Activated naive CD8-positive, alpha-beta T cell treated with anti-CD3 and anti-CD28 coated beads, Interleukin-2, amount 50 U/mL, for 24 hours (primary cell): ENCODE measurements around the gene ANK3.

ENCODE experiments used
- ATAC-seq: fragments of 150-1000 bp; cut with Tn5 transposase; one replicate; pipeline ENCODE4 v1.10.0; 2021
- DNase-seq: peaks from one replicate; pipeline ENCODE4 v3.0.0; 2021
- H3K27ac Mint-ChIP-seq: one replicate; pipeline ENCODE4 v1.8.0; 2021; ENCODE audit warnings: mild to moderate bottlenecking, mixed read lengths
- H3K27me3 Mint-ChIP-seq: one replicate; pipeline ENCODE4 v1.8.0; 2021; ENCODE audit warnings: mixed read lengths
- H3K36me3 Mint-ChIP-seq: one replicate; pipeline ENCODE4 v1.8.0; 2021; ENCODE audit warnings: low read depth, mixed read lengths
- H3K4me1 Mint-ChIP-seq: one replicate; pipeline ENCODE4 v1.8.0; 2021; ENCODE audit warnings: mixed read lengths
- H3K4me3 Mint-ChIP-seq: one replicate; pipeline ENCODE4 v1.8.0; 2021; ENCODE audit warnings: mild to moderate bottlenecking, moderate library complexity, mixed read lengths
- H3K9me3 Mint-ChIP-seq: one replicate; pipeline ENCODE4 v1.8.0; 2021; ENCODE audit warnings: mixed read lengths

The ANK3 gene

DNA sequence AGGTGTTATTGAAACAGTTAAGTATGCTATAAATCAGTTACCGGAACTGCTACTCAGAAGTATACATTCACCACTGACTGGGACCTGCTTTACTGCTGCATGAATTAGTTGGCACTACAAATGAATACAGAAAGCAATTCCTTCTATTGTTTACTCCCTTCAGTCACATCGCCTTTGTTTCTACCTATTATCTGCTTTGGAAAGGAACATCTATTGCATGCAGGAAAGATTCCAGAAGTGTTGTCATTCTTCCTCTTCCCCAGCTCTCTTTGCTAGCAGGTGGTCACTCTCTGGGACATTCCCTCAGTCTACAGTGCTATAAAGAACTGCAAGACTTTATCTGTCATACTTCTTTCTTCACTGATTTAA is 131.3 kb downstream of the ANK3 start:
- Mint-ChIP-seq H3K27me3 (no peaks in the 10 kb centered on the region), H3K4me1 (peaks cover 1% of the 10 kb centered on the region), H3K27ac (no peak overlapping the region), H3K4me3 (no peak overlapping the region), H3K9me3 (no peaks in the 10 kb centered on the region), H3K36me3 (no peaks in the 10 kb centered on the region)
- DNase-seq (no peak), ATAC-seq (no peak)

DNA sequence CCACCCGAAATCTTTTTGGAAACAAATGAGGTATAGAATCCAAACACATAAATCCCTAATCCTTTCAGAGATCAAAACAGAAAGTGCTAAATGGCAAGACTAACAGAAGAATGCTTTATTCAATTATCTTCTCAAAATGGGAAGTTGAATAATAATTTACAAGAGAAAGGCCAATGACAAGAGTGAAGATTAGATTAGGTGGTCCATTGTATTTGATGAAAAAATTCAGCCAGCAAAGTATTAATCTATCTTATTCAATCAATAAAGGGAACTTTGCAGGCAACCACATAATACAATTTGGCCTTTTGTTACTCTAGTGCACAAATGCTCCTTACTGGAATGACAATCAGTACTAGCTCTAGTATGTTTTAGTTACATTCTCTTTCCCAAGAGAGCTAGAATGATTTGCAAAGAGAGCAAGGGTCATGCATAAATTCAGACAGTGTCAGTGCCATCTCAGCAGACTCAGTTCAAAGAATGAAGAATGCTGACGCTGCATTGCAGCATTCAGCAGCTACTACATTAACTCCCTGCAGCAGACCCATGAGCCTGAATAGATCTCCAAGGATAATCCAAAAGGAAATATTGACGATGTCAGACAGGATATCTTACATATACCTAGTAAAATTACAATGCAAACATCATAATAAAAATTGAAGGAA is 131.8 kb downstream of the ANK3 start:
- no peaks in the 10 kb centered on the region for H3K9me3 Mint-ChIP-seq
- DNase-seq (no peak), ATAC-seq (no peak)

DNA sequence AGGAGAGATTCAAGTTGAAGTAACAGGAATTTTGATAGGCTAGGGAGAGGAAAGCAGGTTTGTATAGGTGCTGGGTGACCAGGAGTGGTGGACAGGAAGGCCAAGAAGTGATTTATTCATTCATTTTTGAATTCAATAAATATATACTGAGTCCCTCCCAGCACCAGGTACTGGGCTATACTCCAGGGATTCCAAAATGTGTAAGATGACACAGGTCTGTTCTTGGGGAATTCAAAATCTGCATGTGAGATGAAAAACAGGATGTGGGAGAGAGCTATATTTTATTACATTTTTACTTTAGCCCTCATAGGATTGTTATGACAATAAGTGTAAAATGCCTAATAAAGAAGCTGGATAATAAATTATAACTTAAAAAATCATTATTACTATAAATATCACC is 134.9 kb downstream of the ANK3 start:
- Mint-ChIP-seq H3K9me3 (no peaks in the 10 kb centered on the region), H3K27ac (no peak overlapping the region), H3K27me3 (no peaks in the 10 kb centered on the region), H3K4me1 (no peaks in the 10 kb centered on the region), H3K36me3 (no peaks in the 10 kb centered on the region), H3K4me3 (no peak overlapping the region)
- no peak for DNase-seq
- ATAC-seq, result no peak

More for the DNA sequence above, 131.8 kb downstream of the ANK3 start:
- Mint-ChIP-seq H3K36me3 (no peaks in the 10 kb centered on the region), H3K27ac (no peak overlapping the region), H3K4me3 (no peak overlapping the region), H3K27me3 (no peaks in the 10 kb centered on the region), H3K4me1 (peaks cover 1% of the 10 kb centered on the region)

DNA sequence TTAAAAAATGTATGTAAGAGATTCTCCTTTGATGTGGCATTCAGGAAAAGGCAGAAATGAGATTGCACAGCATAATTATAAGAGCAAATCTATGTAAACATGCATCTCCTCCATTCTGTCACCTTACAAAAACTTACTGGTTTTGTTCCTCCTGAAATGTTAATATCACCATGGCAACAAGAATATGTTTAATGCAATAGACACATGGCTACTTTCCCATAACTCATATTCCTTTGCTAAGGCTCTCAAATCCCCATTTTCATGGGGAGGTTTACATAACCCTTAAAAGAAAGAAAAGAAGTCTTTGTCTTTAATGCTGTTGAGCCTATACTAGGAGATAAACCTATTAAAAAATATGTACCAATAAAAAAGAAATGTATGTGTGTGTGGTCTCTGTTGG is 136.2 kb downstream of the ANK3 start:
- no peaks in the 10 kb centered on the region for H3K9me3 Mint-ChIP-seq
- no peaks in the 10 kb centered on the region for H3K27me3 Mint-ChIP-seq
- H3K4me3 Mint-ChIP-seq, result no peak overlapping the region
- H3K27ac Mint-ChIP-seq, result no peak overlapping the region
- no peak for ATAC-seq
- no peaks in the 10 kb centered on the region for H3K4me1 Mint-ChIP-seq
- DNase-seq, result no peak
- H3K36me3 Mint-ChIP-seq, result no peaks in the 10 kb centered on the region

DNA sequence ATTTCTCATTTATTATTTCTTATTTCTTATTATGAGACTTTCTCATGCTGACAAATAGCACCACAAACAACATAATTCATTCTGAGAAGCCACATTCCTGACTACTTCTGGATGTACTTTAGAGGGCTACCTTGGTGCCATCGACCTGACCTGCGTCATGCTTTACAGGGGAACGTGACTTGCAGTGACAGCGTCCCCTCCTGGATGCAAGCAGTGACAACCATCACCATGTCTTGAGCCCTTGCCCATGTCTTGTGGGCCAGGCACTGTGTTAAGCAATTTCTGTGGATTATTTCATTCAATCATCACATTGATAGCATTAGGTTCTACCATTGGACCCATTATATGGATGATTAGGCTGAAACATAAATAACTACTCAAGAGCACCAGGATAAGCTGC is 137.0 kb downstream of the ANK3 start:
- Mint-ChIP-seq H3K36me3 (no peaks in the 10 kb centered on the region), H3K9me3 (no peaks in the 10 kb centered on the region), H3K4me1 (no peaks in the 10 kb centered on the region), H3K4me3 (no peak overlapping the region), H3K27me3 (no peaks in the 10 kb centered on the region), H3K27ac (no peak overlapping the region)
- ATAC-seq (no peak), DNase-seq (no peak)

DNA sequence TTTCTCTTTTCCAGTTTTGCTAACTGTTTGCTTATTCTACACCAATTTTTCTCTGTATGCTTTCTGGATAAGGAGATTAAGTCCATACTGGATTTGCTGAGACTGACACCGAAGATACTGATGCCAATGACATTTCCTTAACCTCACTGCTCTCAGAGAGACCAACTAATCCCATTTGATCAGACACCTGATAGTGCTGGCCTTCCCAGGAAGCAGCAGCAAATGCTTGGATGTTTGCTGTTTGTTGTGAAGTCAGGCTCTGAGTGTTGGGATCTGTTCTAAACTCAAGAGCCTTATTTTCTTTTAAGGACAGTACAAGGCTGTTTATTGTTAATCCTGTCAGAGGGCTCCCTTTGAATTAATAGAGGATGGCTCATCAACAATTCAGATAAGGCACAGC is 143.3 kb downstream of the ANK3 start:
- no peaks in the 10 kb centered on the region for H3K36me3 Mint-ChIP-seq
- no peaks in the 10 kb centered on the region for H3K4me1 Mint-ChIP-seq
- ATAC-seq (no peak), DNase-seq (no peak)
- no peak overlapping the region for H3K4me3 Mint-ChIP-seq
- H3K27ac Mint-ChIP-seq, result no peak overlapping the region
- H3K27me3 Mint-ChIP-seq, result no peaks in the 10 kb centered on the region
- H3K9me3 Mint-ChIP-seq, result no peaks in the 10 kb centered on the region

DNA sequence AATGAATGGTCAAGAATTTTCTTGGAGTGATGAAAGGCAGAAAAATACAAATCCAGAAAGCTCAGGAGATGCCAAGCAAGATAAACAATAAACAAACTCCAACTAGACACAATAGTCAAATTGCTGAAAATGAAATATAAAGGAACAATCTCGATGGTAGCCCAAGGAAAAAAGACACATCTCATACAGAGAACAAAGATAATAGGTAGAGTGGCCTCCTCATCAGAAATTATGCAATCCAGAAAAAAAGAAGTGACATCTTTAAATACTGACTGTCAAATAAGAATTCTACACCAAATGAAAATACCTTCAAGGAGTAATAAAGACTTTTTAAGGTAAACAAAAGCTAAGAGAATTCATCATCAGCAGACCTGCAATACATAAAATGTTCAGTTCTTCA is 150.4 kb downstream of the ANK3 start:
- ATAC-seq (no peak), DNase-seq (no peak)
- Mint-ChIP-seq H3K4me3 (no peak overlapping the region), H3K27ac (no peak overlapping the region), H3K4me1 (peaks cover 24% of the 10 kb centered on the region), H3K27me3 (no peaks in the 10 kb centered on the region), H3K9me3 (no peaks in the 10 kb centered on the region), H3K36me3 (no peaks in the 10 kb centered on the region)

DNA sequence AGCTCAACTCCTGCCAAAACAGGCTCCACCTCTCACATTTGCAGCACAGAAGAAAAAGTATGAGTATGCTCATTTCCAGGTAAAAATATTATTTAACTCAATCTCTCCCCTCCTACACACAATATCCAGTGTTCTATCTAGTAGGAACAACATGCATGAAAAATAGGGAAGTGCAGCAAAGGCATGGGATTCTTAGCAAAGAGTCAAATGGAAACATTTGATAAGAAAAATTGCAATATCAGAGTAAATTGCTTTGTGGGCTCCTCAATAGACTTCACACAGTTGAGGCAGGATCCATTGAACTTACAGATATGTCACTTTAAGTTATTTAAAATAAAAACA is 150.9 kb downstream of the ANK3 start:
- Mint-ChIP-seq H3K4me3 (no peak overlapping the region), H3K36me3 (no peaks in the 10 kb centered on the region), H3K4me1 (peaks cover 26% of the 10 kb centered on the region), H3K9me3 (no peaks in the 10 kb centered on the region), H3K27ac (no peak overlapping the region), H3K27me3 (no peaks in the 10 kb centered on the region)
- ATAC-seq, result no peak
- DNase-seq, result no peak

DNA sequence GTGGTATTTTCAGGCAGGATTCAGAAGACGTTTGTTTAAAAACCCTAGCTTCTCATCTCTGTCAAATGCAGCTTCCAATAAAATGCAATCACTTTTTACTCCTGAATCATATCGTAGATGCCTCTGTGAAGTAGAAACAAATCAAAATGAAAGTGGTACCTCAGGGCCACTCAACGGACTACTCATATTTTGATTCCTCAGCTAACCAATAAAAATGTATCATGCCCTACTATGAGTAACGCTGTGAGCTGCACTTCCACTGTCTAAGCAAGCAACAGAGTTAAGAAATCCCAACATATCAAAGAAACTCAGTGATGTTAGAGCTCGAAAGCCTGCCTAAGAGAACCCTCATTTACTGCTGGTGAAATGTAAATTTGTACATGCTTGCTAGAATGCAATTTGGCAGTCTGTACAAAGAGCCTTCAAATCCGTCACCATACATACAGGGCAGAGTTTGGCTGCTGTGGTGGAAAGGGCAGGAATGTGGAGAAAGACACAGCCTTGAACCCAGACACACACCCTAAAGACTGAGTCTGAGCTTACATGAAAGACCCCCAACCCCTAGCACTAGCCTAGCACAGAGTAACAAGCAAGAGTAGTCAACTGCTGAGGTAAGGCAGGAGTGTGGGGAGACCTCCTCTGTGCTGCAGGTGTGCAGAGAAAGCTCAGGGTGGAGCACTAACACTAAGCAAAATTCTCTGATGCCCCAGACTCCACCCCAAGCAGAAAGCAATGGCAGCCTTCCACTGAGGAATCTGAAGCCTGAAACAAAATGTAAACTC is 151.5 kb downstream of the ANK3 start:
- peaks cover 26% of the 10 kb centered on the region for H3K4me1 Mint-ChIP-seq
- H3K27me3 Mint-ChIP-seq, result no peaks in the 10 kb centered on the region
- DNase-seq (no peak), ATAC-seq (peak; percentile 91)
- no peak overlapping the region for H3K27ac Mint-ChIP-seq
- no peaks in the 10 kb centered on the region for H3K9me3 Mint-ChIP-seq
- H3K36me3 Mint-ChIP-seq, result no peaks in the 10 kb centered on the region
- H3K4me3 Mint-ChIP-seq, result peak overlapping the region; percentile 44

DNA sequence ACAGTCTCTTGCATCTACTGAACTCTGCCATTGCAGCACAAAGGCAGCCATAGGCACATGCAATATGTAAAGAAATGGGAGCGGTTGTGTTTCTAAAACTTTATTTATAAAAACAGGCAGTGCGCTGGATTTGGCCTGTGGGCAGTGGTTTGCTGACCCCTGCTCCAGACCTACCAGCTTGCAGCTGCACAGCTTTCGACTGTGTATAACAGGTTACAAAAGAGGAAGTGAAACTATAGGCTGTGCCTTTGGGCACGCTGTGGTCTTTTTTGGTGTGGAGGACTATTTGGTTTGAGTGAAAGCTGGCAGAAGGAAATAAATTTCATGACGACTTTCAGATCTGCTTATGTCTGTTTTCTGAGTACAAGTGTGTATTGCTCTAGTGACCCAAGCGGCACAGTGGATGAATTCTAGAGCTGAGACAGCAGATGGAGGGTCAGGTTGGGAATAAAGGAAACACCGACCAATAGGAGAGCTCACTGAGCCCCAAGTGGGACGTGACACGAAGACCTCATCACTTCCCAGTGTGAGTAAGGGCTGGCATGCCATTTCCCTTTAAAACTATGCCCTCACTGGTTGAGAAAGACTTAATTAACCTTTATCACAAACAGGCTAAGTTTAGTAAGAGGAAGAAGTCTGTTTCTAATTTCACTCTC is 152.7 kb downstream of the ANK3 start:
- DNase-seq (peak; percentile 25), ATAC-seq (peak; percentile 60)
- Mint-ChIP-seq H3K4me3 (peak overlapping the region; percentile 59), H3K9me3 (no peaks in the 10 kb centered on the region), H3K4me1 (peaks cover 26% of the 10 kb centered on the region), H3K36me3 (no peaks in the 10 kb centered on the region), H3K27me3 (no peaks in the 10 kb centered on the region), H3K27ac (peak overlapping the region; percentile 63)

DNA sequence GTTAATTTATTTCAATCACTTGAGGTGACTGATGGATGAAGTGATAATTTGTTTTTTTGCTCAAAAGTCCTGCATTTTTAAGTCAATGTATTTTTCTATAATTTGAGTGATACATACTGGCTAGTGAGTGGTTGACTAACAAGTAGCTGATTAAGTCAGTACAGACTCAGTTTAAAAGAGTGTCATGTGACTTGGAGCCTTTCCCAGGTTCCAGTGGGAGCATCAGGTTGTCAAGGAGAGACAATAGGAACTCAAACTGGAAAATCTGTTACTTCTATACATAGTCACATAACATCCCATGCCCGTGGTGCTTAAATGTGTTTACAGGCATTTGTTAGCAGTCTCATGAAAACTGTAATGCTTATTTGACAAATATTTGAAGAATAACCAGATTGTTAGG is 154.7 kb downstream of the ANK3 start:
- no peak for DNase-seq
- H3K4me1 Mint-ChIP-seq, result peaks cover 28% of the 10 kb centered on the region
- no peaks in the 10 kb centered on the region for H3K36me3 Mint-ChIP-seq
- H3K27ac Mint-ChIP-seq, result no peak overlapping the region
- no peaks in the 10 kb centered on the region for H3K9me3 Mint-ChIP-seq
- H3K4me3 Mint-ChIP-seq, result no peak overlapping the region
- ATAC-seq, result no peak
- H3K27me3 Mint-ChIP-seq, result no peaks in the 10 kb centered on the region

DNA sequence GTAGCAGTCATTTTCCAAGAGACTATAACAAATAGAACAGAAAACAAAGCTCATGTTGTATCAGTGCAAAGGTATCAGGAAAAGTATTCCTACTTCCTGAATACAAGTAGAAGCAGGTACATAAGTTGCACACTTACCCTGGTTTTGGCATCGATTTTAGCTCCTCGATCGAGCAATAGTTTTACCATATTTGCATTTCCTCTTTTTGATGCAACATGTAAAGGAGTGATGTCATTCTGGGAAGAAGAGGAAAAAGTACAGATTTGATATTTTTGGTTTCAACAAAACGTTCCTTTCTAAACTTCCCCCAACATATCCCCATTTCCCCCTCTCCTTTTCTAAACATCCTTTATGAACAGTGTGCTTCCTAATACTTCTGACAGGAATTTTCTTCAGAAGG is 155.1 kb downstream of the ANK3 start:
- Mint-ChIP-seq H3K9me3 (no peaks in the 10 kb centered on the region), H3K4me3 (no peak overlapping the region), H3K4me1 (peaks cover 28% of the 10 kb centered on the region), H3K27me3 (no peaks in the 10 kb centered on the region), H3K27ac (no peak overlapping the region), H3K36me3 (no peaks in the 10 kb centered on the region)
- ATAC-seq (no peak), DNase-seq (no peak)

DNA sequence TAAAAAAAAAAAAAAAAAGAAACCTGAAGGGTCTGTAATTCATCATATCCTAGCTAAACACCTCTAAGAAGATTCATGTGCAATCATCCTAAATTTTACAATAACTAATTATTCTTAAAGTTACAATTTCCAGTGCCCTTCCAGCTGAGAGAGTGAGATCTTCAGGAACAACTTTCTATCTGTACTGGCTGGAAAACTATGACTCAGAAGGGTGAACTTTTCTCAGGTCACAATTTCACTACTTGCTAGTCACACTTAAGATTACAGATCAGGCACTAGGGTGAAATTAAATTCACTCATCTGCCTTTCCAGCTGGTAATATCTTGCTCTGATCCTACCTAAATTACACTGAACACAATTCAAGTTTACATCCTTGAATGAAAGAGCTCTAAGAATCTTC is 158.8 kb downstream of the ANK3 start:
- DNase-seq (no peak), ATAC-seq (no peak)
- H3K9me3 Mint-ChIP-seq, result no peaks in the 10 kb centered on the region
- H3K27me3 Mint-ChIP-seq, result no peaks in the 10 kb centered on the region
- H3K36me3 Mint-ChIP-seq, result no peaks in the 10 kb centered on the region
- peaks cover 4% of the 10 kb centered on the region for H3K4me1 Mint-ChIP-seq
- H3K27ac Mint-ChIP-seq, result no peak overlapping the region
- no peak overlapping the region for H3K4me3 Mint-ChIP-seq

DNA sequence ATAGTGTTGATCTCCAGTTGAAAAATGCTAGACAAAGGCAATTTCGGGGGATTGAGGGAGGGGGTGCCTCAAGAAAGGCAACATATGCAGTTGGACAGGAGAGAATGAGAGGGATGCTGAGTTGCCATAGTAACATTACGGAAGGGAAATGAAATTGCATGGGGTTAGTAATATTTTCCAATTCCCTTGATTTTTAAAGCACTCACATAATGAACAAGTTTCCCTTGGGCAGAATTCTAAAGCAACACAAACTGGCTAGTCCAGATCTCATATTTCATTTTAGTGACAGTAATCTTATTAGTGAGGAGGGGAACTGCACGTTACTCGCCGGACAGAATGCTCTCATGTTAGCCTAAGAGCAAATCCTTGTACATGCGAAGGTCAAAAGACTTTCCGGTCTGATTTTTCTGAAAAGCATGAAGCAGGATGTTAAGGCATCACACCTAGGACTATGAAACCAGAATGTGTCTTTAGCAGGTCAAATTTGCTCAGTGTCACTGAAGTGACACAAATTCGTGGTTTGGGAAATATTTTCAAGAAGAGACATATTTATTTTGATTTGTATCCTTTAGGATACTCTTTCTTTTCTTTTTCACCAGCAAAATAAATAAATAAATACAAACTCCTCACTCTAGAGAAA is 165.5 kb downstream of the ANK3 start:
- Mint-ChIP-seq H3K4me3 (no peak overlapping the region), H3K9me3 (no peaks in the 10 kb centered on the region), H3K27me3 (peaks cover 2% of the 10 kb centered on the region), H3K4me1 (no peaks in the 10 kb centered on the region), H3K27ac (no peak overlapping the region), H3K36me3 (no peaks in the 10 kb centered on the region)
- DNase-seq, result no peak
- ATAC-seq, result no peak

DNA sequence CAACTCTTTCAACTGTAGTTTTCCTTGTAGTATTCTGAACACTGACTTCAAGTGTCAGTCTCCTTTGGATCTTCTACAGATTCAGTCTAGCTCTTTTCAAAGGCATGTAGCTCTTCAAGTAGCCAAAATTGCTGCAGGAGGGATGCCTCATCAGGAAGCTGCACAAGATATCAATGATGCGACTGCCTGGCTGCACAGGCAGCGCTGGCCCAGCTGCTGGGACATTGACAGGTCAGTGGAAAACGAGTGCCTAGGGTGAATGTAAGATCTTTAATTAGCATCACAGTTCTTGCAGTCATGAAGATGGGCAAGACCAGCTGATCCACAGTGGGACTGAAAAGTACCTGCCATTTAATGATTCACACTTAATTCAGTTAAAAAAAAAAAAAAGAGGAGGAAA is 167.6 kb downstream of the ANK3 start:
- ATAC-seq, result no peak
- no peaks in the 10 kb centered on the region for H3K4me1 Mint-ChIP-seq
- H3K36me3 Mint-ChIP-seq, result no peaks in the 10 kb centered on the region
- H3K4me3 Mint-ChIP-seq, result no peak overlapping the region
- H3K27ac Mint-ChIP-seq, result no peak overlapping the region
- no peaks in the 10 kb centered on the region for H3K9me3 Mint-ChIP-seq
- H3K27me3 Mint-ChIP-seq, result peaks cover 7% of the 10 kb centered on the region
- no peak for DNase-seq
